Measurements from ENCODE around the gene ZDHHC14. TPM values are rescaled to one million over a fixed set of nuclear protein-coding genes. Genes with fewer than 3 reads are reported as not detected.
"Not testable (repeated sequence)": the region's sequence is repeated elsewhere in the genome, so short reads cannot be mapped to it uniquely, and the experiment has no call there.

The ZDHHC14 gene
- total RNA-seq, 1 donor from 2014 or later: 9.3 TPM

DNA sequence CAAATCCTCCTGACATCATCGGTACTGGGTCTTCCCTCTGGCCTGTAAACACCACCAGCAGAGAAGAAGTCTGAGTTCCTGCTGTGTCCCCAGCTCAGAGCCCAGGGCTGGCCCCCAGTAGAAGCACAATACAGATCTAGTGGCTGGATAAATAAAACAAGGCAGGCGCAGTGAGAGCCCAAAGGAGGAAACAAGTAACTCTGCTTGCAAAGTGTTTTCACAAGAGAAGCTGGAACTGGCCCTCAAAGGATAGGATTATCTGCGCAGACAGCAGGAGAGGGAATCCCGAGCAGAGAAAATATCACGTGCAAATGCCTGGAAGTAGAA is 205.1 kb downstream of the ZDHHC14 start:
- no peaks in the 10 kb centered on the region for H3K4me1 ChIP-seq
- no peaks in the 10 kb centered on the region for H3K27me3 ChIP-seq (ENCODE audit: low read depth)
- H3K36me3 ChIP-seq: no peaks in the 10 kb centered on the region
- DNase-seq (no peak), ATAC-seq (no peak)
- H3K9me3 ChIP-seq: no peaks in the 10 kb centered on the region
- H3K27ac ChIP-seq: no peak overlapping the region
- no peak overlapping the region for H3K4me3 ChIP-seq
- intact Hi-C loops (cut with DNase I): loop anchor here (10.0 kb wide), 1 partner anchor 261 kb away; the partner anchor contains the start of gene TMEM242
- TF ChIP-seq, protein P1, sequence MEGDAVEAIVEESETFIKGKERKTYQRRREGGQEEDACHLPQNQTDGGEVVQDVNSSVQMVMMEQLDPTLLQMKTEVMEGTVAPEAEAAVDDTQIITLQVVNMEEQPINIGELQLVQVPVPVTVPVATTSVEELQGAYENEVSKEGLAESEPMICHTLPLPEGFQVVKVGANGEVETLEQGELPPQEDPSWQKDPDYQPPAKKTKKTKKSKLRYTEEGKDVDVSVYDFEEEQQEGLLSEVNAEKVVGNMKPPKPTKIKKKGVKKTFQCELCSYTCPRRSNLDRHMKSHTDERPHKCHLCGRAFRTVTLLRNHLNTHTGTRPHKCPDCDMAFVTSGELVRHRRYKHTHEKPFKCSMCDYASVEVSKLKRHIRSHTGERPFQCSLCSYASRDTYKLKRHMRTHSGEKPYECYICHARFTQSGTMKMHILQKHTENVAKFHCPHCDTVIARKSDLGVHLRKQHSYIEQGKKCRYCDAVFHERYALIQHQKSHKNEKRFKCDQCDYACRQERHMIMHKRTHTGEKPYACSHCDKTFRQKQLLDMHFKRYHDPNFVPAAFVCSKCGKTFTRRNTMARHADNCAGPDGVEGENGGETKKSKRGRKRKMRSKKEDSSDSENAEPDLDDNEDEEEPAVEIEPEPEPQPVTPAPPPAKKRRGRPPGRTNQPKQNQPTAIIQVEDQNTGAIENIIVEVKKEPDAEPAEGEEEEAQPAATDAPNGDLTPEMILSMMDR (IDR thresholded peaks at IDR 0.05): no peak

DNA sequence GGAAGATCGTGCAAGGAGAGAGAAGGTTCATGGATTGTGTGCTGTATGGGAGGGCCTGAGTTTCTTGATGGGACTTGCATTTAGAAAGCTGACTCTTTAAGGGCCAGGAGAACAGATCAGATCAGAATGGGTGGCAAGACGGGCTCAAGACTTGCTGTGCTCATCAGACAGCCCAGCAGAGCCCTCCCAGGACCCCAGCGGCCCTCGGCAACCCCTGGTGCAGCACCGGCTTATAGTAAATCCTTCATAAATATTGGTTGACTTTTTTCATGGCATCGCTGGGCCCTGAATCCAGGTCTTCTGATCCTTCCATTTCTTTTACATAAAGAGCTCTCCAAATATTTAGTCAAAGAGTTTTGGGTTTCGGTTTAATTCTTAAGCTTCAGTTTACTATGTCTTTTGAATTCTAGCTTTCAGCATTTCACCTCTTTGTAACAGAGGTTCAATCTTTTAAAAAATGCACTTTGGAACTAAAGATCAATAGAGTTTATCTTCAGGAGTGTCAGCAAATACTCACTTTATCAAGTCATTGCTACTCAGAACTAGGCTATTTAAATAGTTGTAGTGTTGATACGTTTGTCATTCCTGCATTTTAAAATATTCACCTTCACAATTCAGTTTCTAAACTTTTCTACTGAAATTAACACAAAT is 205.6 kb downstream of the ZDHHC14 start:
- Histone ChIP-seq H3K4me3 (no peak overlapping the region), H3K36me3 (no peaks in the 10 kb centered on the region), H3K27me3 (ENCODE audit: low read depth) (no peaks in the 10 kb centered on the region), H3K27ac (no peak overlapping the region), H3K9me3 (no peaks in the 10 kb centered on the region), H3K4me1 (no peaks in the 10 kb centered on the region)
- intact Hi-C loops (cut with DNase I): loop anchor here (10.0 kb wide), 1 partner anchor 262 kb away; the partner anchor contains the start of gene TMEM242
- no peak for ATAC-seq
- no peak for DNase-seq
- TF ChIP-seq, protein P1 (IDR thresholded peaks at IDR 0.05): no peak

DNA sequence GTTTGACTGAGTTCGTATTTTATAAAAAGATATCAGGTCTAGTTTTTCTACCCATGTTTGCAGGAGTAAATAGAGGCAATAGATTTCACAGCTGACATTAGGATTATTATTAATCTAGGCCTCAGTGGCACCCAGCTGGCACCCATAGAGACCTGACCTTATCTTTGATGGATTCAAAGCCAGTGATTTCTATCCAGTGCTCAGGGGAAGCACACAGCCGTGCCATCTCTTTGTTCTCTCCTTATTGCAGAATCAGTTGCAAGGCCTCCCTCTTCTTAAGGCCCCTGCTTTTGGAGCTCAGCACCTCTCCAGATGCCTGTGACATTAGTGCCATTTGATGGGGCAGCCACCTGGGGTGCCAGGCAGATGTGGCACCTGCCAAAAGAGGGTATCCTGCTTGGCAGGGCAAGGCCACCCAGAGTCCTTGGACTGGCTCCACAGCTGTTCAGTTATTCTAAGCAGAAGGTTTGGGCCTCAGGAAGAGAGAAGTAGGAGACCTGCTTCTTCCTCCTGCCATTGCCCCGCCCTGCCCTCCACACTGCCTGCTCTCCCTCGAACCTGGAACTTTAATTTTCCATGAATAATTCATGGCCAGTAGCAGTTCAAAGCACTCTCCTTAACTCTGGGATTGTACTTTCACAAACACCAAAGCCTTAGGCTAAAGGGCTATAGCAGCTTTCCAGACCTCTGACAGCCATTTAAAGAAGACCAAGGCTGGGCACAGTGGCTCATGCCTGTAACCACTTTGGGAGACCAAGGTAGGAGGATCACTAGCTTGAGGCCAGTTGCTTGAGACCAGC is 206.3 kb downstream of the ZDHHC14 start:
- intact Hi-C loops (cut with DNase I): loop anchor here (10.0 kb wide), 1 partner anchor 263 kb away; the partner anchor contains the start of gene TMEM242
- H3K27ac ChIP-seq: no peak overlapping the region
- no peaks in the 10 kb centered on the region for H3K36me3 ChIP-seq
- no peaks in the 10 kb centered on the region for H3K9me3 ChIP-seq
- TF ChIP-seq, protein P1 (IDR thresholded peaks at IDR 0.05): no peak
- H3K27me3 ChIP-seq (ENCODE audit: low read depth): no peaks in the 10 kb centered on the region
- no peak overlapping the region for H3K4me3 ChIP-seq
- DNase-seq (no peak), ATAC-seq (no peak)
- no peaks in the 10 kb centered on the region for H3K4me1 ChIP-seq

DNA sequence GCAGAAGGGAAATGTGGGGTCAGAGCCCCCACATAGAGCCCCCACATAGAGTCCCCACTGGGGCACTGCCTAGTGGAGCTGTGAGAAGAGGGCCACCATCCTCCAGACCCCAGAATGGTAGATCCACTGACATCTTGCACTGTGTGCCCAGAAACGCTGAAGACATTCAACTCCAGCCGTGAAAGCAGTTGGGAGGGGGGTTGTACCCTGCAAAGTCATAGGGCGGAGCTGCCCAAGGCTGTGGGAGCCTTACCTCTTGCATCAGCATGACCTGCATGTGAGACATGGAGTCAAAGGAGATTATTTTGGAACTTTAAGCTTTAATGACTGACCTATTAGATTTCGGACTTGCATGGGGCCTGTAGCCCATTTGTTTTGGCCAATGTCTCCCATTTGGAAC is 209.7 kb downstream of the ZDHHC14 start:
- H3K27ac ChIP-seq; H3K4me1 ChIP-seq; H3K27me3 ChIP-seq (ENCODE audit: low read depth); intact Hi-C loops (cut with DNase I); ATAC-seq; H3K4me3 ChIP-seq; H3K36me3 ChIP-seq; DNase-seq; H3K9me3 ChIP-seq: not testable (repeated sequence)

DNA sequence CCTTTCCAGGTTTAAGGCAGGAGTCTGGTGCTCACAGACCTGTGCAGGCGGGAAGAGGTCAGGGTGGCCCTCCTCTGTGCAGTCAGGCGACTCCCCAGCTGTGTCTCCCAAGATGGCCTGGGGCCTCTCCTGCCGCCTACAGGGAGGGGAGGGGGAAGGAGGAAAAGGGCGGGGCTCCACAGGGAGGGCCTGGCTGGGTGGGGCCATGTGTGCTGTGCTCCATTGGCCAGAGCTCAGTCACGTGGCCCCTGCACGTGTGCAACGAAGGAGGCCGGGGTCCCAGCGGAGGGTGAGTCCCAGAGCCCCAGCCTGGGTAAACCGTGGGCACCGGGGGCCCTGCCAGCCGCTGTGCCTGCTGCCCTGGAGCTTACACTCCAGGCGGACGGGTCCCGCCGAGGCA is 211.6 kb downstream of the ZDHHC14 start:
- Histone ChIP-seq H3K4me3 (no peak overlapping the region), H3K9me3 (no peaks in the 10 kb centered on the region), H3K36me3 (no peaks in the 10 kb centered on the region), H3K27ac (no peak overlapping the region), H3K4me1 (peaks cover 11% of the 10 kb centered on the region), H3K27me3 (ENCODE audit: low read depth) (no peaks in the 10 kb centered on the region)
- ATAC-seq (peak in 1 of 2 donors; percentile 46), DNase-seq (no peak)
- TF ChIP-seq, protein P1 (IDR thresholded peaks at IDR 0.05): no peak
- intact Hi-C loops (cut with DNase I): no loop called here

DNA sequence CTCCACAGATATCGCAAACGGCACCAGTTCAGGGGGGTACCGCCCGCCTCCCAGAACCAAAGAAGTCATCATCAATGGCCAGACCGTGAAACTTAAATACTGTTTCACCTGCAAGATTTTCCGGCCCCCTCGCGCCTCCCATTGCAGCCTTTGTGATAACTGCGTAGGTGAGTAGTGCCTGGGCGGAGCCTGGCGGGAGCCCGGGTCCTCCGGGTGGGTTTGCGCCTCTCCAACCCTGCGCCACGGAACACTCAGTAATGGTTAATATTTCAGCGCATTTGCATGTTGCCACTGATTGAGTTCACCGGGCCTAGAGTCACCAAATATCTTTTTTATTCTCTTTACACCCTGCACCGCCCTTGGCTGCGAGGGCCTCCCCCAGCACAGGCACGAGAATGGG is 212.0 kb downstream of the ZDHHC14 start:
- ATAC-seq (no peak), DNase-seq (no peak)
- TF ChIP-seq, protein P1 (IDR thresholded peaks at IDR 0.05): no peak
- H3K27ac ChIP-seq: no peak overlapping the region
- H3K36me3 ChIP-seq: no peaks in the 10 kb centered on the region
- peaks cover 15% of the 10 kb centered on the region for H3K4me1 ChIP-seq
- no peak overlapping the region for H3K4me3 ChIP-seq
- intact Hi-C loops (cut with DNase I): no loop called here
- no peaks in the 10 kb centered on the region for H3K27me3 ChIP-seq (ENCODE audit: low read depth)
- H3K9me3 ChIP-seq: no peaks in the 10 kb centered on the region
